T-helper 2 cell treated with Interferon-gamma antibody and Interleukin-4, amounts not matched to agents 5 μg/mL and 100 μg/mL, for 36 hours (primary cell): ENCODE data around the gene GABRG3.

ENCODE experiments used
- DNase-seq: peaks from one replicate; pipeline ENCODE4 v3.0.0; 2021; ENCODE audit warnings: low spot score
- H3K27ac Mint-ChIP-seq: one replicate; pipeline ENCODE4 v1.8.0; 2021; ENCODE audit warnings: mild to moderate bottlenecking, mixed read lengths
- H3K27me3 Mint-ChIP-seq: one replicate; pipeline ENCODE4 v1.8.0; 2021; ENCODE audit warnings: low read depth, mixed read lengths
- H3K36me3 Mint-ChIP-seq: one replicate; pipeline ENCODE4 v1.8.0; 2021; ENCODE audit warnings: low read depth, mixed read lengths
- H3K4me1 Mint-ChIP-seq: one replicate; pipeline ENCODE4 v1.8.0; 2021; ENCODE audit warnings: low read depth, mixed read lengths
- H3K4me3 Mint-ChIP-seq: one replicate; pipeline ENCODE4 v1.8.0; 2022; ENCODE audit warnings: mild to moderate bottlenecking, moderate library complexity, mixed read lengths
- H3K9me3 Mint-ChIP-seq: one replicate; pipeline ENCODE4 v1.8.0; 2021; ENCODE audit warnings: mixed read lengths

Gene GABRG3

DNA sequence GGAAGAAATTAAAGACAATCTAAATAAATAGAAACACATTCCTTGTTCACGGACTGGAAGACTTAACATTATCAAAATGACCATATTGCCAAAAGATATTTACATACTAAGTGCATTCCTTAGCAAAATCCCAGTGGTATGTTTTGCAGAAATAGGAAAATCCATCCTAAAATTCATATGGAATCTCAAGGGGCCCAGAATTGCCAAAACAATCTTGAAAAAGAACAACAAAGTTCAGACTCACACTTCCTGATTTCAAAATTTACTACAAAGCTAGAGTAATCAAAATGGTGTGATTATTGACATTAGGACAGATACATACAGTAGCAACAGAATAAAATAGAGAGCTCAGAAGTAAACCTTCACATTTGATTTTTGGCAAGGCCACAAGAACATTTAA lies 612.7 kb downstream of the GABRG3 start:
- Mint-ChIP-seq H3K4me1 (no peaks in the 10 kb centered on the region), H3K27ac (no peak overlapping the region), H3K36me3 (no peaks in the 10 kb centered on the region), H3K4me3 (no peak overlapping the region), H3K9me3 (peaks cover 27% of the 10 kb centered on the region), H3K27me3 (no peaks in the 10 kb centered on the region)
- no peak for DNase-seq

- no peak overlapping the region for H3K27ac Mint-ChIP-seq
- no peaks in the 10 kb centered on the region for H3K27me3 Mint-ChIP-seq
- no peak for DNase-seq
- no peaks in the 10 kb centered on the region for H3K4me1 Mint-ChIP-seq
- H3K4me3 Mint-ChIP-seq = no peak overlapping the region
- peaks cover 36% of the 10 kb centered on the region for H3K9me3 Mint-ChIP-seq
- H3K36me3 Mint-ChIP-seq = no peaks in the 10 kb centered on the region
These were observed 614.2 kb downstream of the GABRG3 start for GRCh38 chr15:27585041-27585640.

GRCh38 chr15:27587810-27588209 lies 616.8 kb downstream of the GABRG3 start:
- no peaks in the 10 kb centered on the region for H3K27me3 Mint-ChIP-seq
- DNase-seq = no peak
- H3K9me3 Mint-ChIP-seq = peaks cover 47% of the 10 kb centered on the region
- H3K36me3 Mint-ChIP-seq = no peaks in the 10 kb centered on the region
- no peak overlapping the region for H3K4me3 Mint-ChIP-seq
- H3K4me1 Mint-ChIP-seq = no peaks in the 10 kb centered on the region
- no peak overlapping the region for H3K27ac Mint-ChIP-seq

DNA sequence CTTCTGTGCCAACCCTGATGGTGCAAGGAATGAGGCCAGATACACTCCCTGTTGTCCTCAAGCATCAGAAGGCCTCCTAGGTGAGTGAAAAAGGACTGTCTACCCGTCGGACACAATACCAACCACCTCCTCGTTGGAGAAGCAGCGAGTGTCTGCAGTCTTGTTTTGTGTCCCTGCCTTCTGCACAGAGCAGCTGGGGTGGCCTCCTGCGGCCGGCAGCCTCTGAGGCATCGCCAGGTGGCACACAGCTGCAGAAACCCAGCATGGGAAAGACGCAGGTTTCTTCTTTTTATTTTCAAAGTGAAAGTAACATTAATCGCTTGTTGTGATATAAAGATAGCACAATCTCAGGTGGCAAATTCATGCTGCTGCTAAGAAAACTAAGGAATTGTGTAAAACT lies 618.3 kb downstream of the GABRG3 start:
- no peak overlapping the region for H3K27ac Mint-ChIP-seq
- H3K27me3 Mint-ChIP-seq = no peaks in the 10 kb centered on the region
- DNase-seq = no peak
- H3K4me3 Mint-ChIP-seq = no peak overlapping the region
- no peaks in the 10 kb centered on the region for H3K4me1 Mint-ChIP-seq
- peaks cover 37% of the 10 kb centered on the region for H3K9me3 Mint-ChIP-seq
- no peaks in the 10 kb centered on the region for H3K36me3 Mint-ChIP-seq

DNA sequence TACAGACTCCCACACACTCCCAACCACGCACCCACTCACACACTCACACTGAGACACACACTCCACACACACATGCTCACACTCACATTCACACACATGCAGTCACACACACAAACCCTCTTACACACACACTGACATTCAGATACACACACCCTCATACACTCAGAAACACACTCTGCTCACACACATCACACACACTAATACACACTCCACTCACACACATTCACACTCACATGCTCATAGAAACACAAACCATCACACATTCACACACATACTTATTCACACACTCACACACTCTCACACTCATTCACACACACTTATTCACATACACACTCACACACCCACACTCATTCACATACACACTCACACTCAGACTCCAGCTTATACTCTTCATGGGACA lies 618.8 kb downstream of the GABRG3 start:
- no peaks in the 10 kb centered on the region for H3K36me3 Mint-ChIP-seq
- H3K27me3 Mint-ChIP-seq = no peaks in the 10 kb centered on the region
- DNase-seq = no peak
- H3K4me1 Mint-ChIP-seq = no peaks in the 10 kb centered on the region
- H3K27ac Mint-ChIP-seq = no peak overlapping the region
- no peak overlapping the region for H3K4me3 Mint-ChIP-seq
- H3K9me3 Mint-ChIP-seq = peaks cover 37% of the 10 kb centered on the region
